ENCODE results near the gene VILL. TPM values are rescaled to one million over a fixed set of nuclear protein-coding genes. Genes with fewer than 3 reads are reported as not detected.
"Not testable (repeated sequence)": the region's sequence is repeated elsewhere in the genome, so short reads cannot be mapped to it uniquely, and the experiment has no call there.

VILL gene
- total RNA-seq, 1 experiment from 2014 or later, result 0.05 TPM

GRCh38 chr3:38036286-38036685, 45.7 kb downstream of the VILL start:
- no peak for DNase-seq (ENCODE audit: low read depth)

- DNase-seq (ENCODE audit: low read depth), result no peak
Measured at GRCh38 chr3:38036906-38037305, 46.3 kb downstream of the VILL start.

- no peak for DNase-seq (ENCODE audit: low read depth)
Measured at GRCh38 chr3:38038447-38038911, 47.9 kb downstream of the VILL start.

- DNase-seq (ENCODE audit: low read depth), result peak; percentile 31
Measured at GRCh38 chr3:38039101-38039898, 48.7 kb downstream of the VILL start, which contains the start of gene DLEC1. Gene DLEC1 (plus strand): TSS chr3:38039208. CDS start chr3:38039226, 18 bp downstream.

- DNase-seq (ENCODE audit: low read depth), result peak; percentile 7
Measured at GRCh38 chr3:38039899-38040261, 49.3 kb downstream of the VILL start.

GRCh38 chr3:38040401-38040800, 49.8 kb downstream of the VILL start:
- DNase-seq (ENCODE audit: low read depth), result no peak

GRCh38 chr3:38043486-38043885, 52.9 kb downstream of the VILL start:
- no peak for DNase-seq (ENCODE audit: low read depth)

- DNase-seq (ENCODE audit: low read depth), result no peak
Measured at GRCh38 chr3:38046027-38046426, 55.4 kb downstream of the VILL start.

- DNase-seq (ENCODE audit: low read depth), result no peak
Measured at GRCh38 chr3:38046821-38047220, 56.2 kb downstream of the VILL start.

- DNase-seq (ENCODE audit: low read depth), result no peak
Measured at GRCh38 chr3:38047896-38048295, 57.3 kb downstream of the VILL start.

GRCh38 chr3:38049358-38050126, 59.0 kb downstream of the VILL start:
- DNase-seq (ENCODE audit: low read depth), result no peak

- DNase-seq (ENCODE audit: low read depth), result no peak
Measured at GRCh38 chr3:38051131-38051530, 60.5 kb downstream of the VILL start.

- not testable (repeated sequence) for DNase-seq (ENCODE audit: low read depth)
Measured at GRCh38 chr3:38053286-38053685, 62.7 kb downstream of the VILL start.

GRCh38 chr3:38053813-38054498, 63.4 kb downstream of the VILL start:
- DNase-seq (ENCODE audit: low read depth), result not testable (repeated sequence)

GRCh38 chr3:38054499-38055001, 64.0 kb downstream of the VILL start:
- no peak for DNase-seq (ENCODE audit: low read depth)

Other genes with a start within 250 kb of the VILL start
- 9.5 and 18.3 TPM in 2 replicates for gene CTDSPL, start 128.9 kb upstream of the VILL start, total RNA-seq (2014; rRNA removed; shearing (Covaris generic))
- gene PLCD1, start 38.9 kb downstream of the VILL start, total RNA-seq (2014; rRNA removed; shearing (Covaris generic)), result 0.39 and 2.4 TPM in 2 replicates
- gene DLEC1, start 48.4 kb downstream of the VILL start, total RNA-seq (2014; rRNA removed; shearing (Covaris generic)), result 0.02 TPM in 1 of 2 replicates, not detected in the other
- 10.0 and 13.2 TPM in 2 replicates for gene ACAA1, start 146.3 kb downstream of the VILL start, total RNA-seq (2014; rRNA removed; shearing (Covaris generic))
- gene MYD88, start 147.9 kb downstream of the VILL start, total RNA-seq (2014; rRNA removed; shearing (Covaris generic)), result 12.9 and 14.1 TPM in 2 replicates
- gene OXSR1, start 174.8 kb downstream of the VILL start, total RNA-seq (2014; rRNA removed; shearing (Covaris generic)), result 28.2 and 47.4 TPM in 2 replicates

Measured in M059J (cell line).